IMR-90 (cell line): ENCODE results near the gene GOLT1A. TPM values are rescaled to one million over a fixed set of nuclear protein-coding genes. Genes with fewer than 3 reads are reported as not detected.
"Not testable (repeated sequence)": the region's sequence is repeated elsewhere in the genome, so short reads cannot be mapped to it uniquely, and the experiment has no call there.

Experiments used
- ATAC-seq: fragments of 200-7000 bp; cut with Tn5 transposase; 2 replicates; pipeline ENCODE4 v1.9.1; 2020; ENCODE audit warnings: low read depth, mild to moderate bottlenecking, moderate library complexity
- BruUV-seq: library from RNA; stranded (reverse); fragments of 400-500 nt; replicated peaks from 2 replicates; lab custom pipeline; 2021; lab: Mats Ljungman, UMichigan
- CTCF ChIA-PET: fragments of 300-600 bp; formaldehyde crosslinking; extraction: SDS; loops from one replicate; lab custom pipeline; 2021; ENCODE audit warnings: antibody characterized with exemption; lab: Yijun Ruan, JAX
- POLR2A ChIA-PET: fragments of 300-600 bp; sonication (Branson Sonifier 250); formaldehyde crosslinking; loops from one replicate; lab custom pipeline; 2022; ENCODE audit warnings: antibody characterized with exemption; ENCODE audit not compliant: unreplicated experiment; lab: Charles Lee
- DNase-seq: peaks from one replicate; pipeline ENCODE4 v3.0.0; 2013
- H2AFZ ChIP-seq: replicated peaks from 2 replicates; pipeline ENCODE3; 2013; ENCODE audit warnings: low read length, mild to moderate bottlenecking; ENCODE audit not compliant: poor library complexity
- H2AK5ac ChIP-seq: 2 replicates; pipeline ENCODE4 v1.6.1; 2013; ENCODE audit warnings: low read depth, low read length, inconsistent platforms
- H2AK9ac ChIP-seq: replicated peaks from 2 replicates; pipeline ENCODE3; 2013; ENCODE audit warnings: mild to moderate bottlenecking, low read depth, low read length, moderate library complexity; ENCODE audit not compliant: poor library complexity
- H2BK120ac ChIP-seq: 2 replicates; pipeline ENCODE4 v1.6.1; 2013; ENCODE audit warnings: low read depth, low read length, inconsistent platforms
- H2BK15ac ChIP-seq: 3 replicates; pipeline ENCODE4 v1.6.1; 2013; ENCODE audit warnings: low read depth, low read length, inconsistent platforms
- H2BK20ac ChIP-seq: 2 replicates; pipeline ENCODE4 v1.6.1; 2013; ENCODE audit warnings: low read depth, mild to moderate bottlenecking, inconsistent platforms, low read length, moderate library complexity
- H2BK5ac ChIP-seq: 2 replicates; pipeline ENCODE4 v1.6.1; 2013; ENCODE audit warnings: mild to moderate bottlenecking, low read depth, low read length, inconsistent platforms; ENCODE audit not compliant: poor library complexity, severe bottlenecking
- H3K14ac ChIP-seq: replicated peaks from 2 replicates; pipeline ENCODE4 v1.6.1; 2013; ENCODE audit warnings: low read depth, low read length, inconsistent platforms
- H3K18ac ChIP-seq: 2 replicates; pipeline ENCODE4 v1.6.1; 2013; ENCODE audit warnings: low read depth, low read length, control low read depth
- H3K23ac ChIP-seq: 2 replicates; pipeline ENCODE4 v1.6.1; 2013; ENCODE audit warnings: low read depth, low read length, inconsistent platforms
- H3K27ac ChIP-seq: 2 replicates; pipeline ENCODE4 v1.5.1; 2013; ENCODE audit warnings: mild to moderate bottlenecking, control low read depth, low read length; ENCODE audit not compliant: insufficient read depth
- H3K27me3 ChIP-seq: 2 replicates; pipeline ENCODE4 v1.6.1; 2013; ENCODE audit warnings: low read length; ENCODE audit not compliant: control insufficient read depth, insufficient read depth
- H3K36me3 ChIP-seq: 2 replicates; pipeline ENCODE4 v1.6.1; 2013; ENCODE audit warnings: low read length, mixed read lengths; ENCODE audit not compliant: control insufficient read depth, insufficient read depth
- H3K4ac ChIP-seq: 2 replicates; pipeline ENCODE4 v1.6.1; 2013; ENCODE audit warnings: low read depth, low read length, inconsistent platforms
- H3K4me1 ChIP-seq: 2 replicates; pipeline ENCODE4 v1.6.1; 2013; ENCODE audit warnings: low read length, mixed read lengths; ENCODE audit not compliant: control insufficient read depth, insufficient read depth
- H3K4me2 ChIP-seq: 2 replicates; pipeline ENCODE4 v1.6.1; 2013; ENCODE audit warnings: low read depth, mild to moderate bottlenecking, control low read depth, low read length, moderate library complexity
- H3K4me3 ChIP-seq: 2 replicates; pipeline ENCODE4 v1.5.1; 2013; ENCODE audit warnings: low read depth, mild to moderate bottlenecking, control low read depth, low read length, moderate library complexity; ENCODE audit not compliant: insufficient read depth
- H3K56ac ChIP-seq: 2 replicates; pipeline ENCODE4 v1.6.1; 2013; ENCODE audit warnings: low read length, inconsistent platforms; ENCODE audit not compliant: insufficient read depth; ENCODE audit errors: extremely low read depth
- H3K79me1 ChIP-seq, 2 experiments: 2 replicates each; pipeline ENCODE4 v1.6.1; 2013; ENCODE audit warnings: low read length in 2 of 2, inconsistent platforms in 1 of 2, low read depth in 1 of 2
- H3K9ac ChIP-seq: 2 replicates; pipeline ENCODE4 v1.6.1; 2013; ENCODE audit warnings: low read depth, low read length, control low read depth
- H3K9me1 ChIP-seq: 2 replicates; pipeline ENCODE4 v1.6.1; 2013; ENCODE audit warnings: low read length, inconsistent platforms; ENCODE audit not compliant: insufficient read depth
- H3K9me3 ChIP-seq: 2 replicates; pipeline ENCODE4 v1.6.1; 2013; ENCODE audit warnings: low read length; ENCODE audit not compliant: control insufficient read depth, insufficient read depth
- H4K20me1 ChIP-seq: 2 replicates; pipeline ENCODE4 v1.6.1; 2013; ENCODE audit warnings: low read length, inconsistent platforms; ENCODE audit not compliant: insufficient read depth
- H4K5ac ChIP-seq: 2 replicates; pipeline ENCODE4 v1.6.1; 2013; ENCODE audit warnings: mild to moderate bottlenecking, low read depth, low read length, control low read depth
- H4K8ac ChIP-seq, 2 experiments: 2 replicates each; pipeline ENCODE4 v1.6.1; 2013; ENCODE audit warnings: low read depth in 2 of 2, low read length in 2 of 2, control low read depth in 1 of 2, inconsistent platforms in 1 of 2
- H4K91ac ChIP-seq: 2 replicates; pipeline ENCODE4 v1.6.1; 2013; ENCODE audit warnings: low read depth, low read length, inconsistent platforms; ENCODE audit not compliant: insufficient read depth
- WGBS, 2 experiments: methylation state at CpG; one replicate each; pipeline versions ENCODE4 v1.1.5 to v1.1.7; 2013; ENCODE audit warnings: missing lambda C conversion rate in 2 of 2; ENCODE audit not compliant: insufficient read length in 1 of 2; ENCODE audit errors: extremely low coverage in 2 of 2; 5-methylcytosine and 5-hydroxymethylcytosine counted together
- dilution Hi-C: fragments of 300-500 bp; cut with HindIII; formaldehyde crosslinking; loops from one replicate; pipeline ENCODE4 v1.14.3; 2018; ENCODE audit warnings: low sequenced_read_pairs; ENCODE audit not compliant: unreplicated experiment
- in situ Hi-C: fragments of 300-500 bp; cut with MboI; formaldehyde crosslinking; loops from 3 replicates; pipeline ENCODE4 v1.14.3; 2019; ENCODE audit warnings: low sequenced_read_pairs, inconsistent platforms, mixed read lengths
- intact Hi-C: fragments of 100-400 bp; cut with micrococcal nuclease; formaldehyde crosslinking; loops from 2 replicates; pipeline ENCODE4 v1.10.0; 2022
- polyA plus RNA-seq, 3 experiments: library from polyadenylated mRNA; depleted of rRNA; stranded (reverse); fragments of >200 nt; gene quantifications; 2 replicates each; pipeline ENCODE4 v1.2.3, GENCODE V29; 2012; ENCODE audit warnings: low replicate concordance in 1 of 3
- total RNA-seq: library from RNA; depleted of rRNA; stranded (reverse); fragments of >200 nt; gene quantifications from 2 replicates; pipeline ENCODE4 v1.2.3, GENCODE V29; 2012

Gene GOLT1A
- total and polyA plus RNA-seq, 2 of the 4 experiments (the other 2 are of a cell fraction) = 0.32 TPM; not detected in 1

GRCh38 chr1:204239401-204239800 is 25.6 kb upstream of the GOLT1A start:
- H3K23ac ChIP-seq, dilution Hi-C loops, H3K14ac ChIP-seq, H2AK5ac ChIP-seq, H2AFZ ChIP-seq, H4K91ac ChIP-seq, H2AK9ac ChIP-seq, H4K8ac ChIP-seq, H3K27ac ChIP-seq, H3K18ac ChIP-seq, in situ Hi-C loops, DNase-seq, H3K9ac ChIP-seq, H3K4me1 ChIP-seq, H3K56ac ChIP-seq, H3K9me1 ChIP-seq, H3K9me3 ChIP-seq, CTCF ChIA-PET, H3K4me2 ChIP-seq, H2BK15ac ChIP-seq, BruUV-seq, H2BK20ac ChIP-seq, H3K79me1 ChIP-seq, H4K20me1 ChIP-seq, H4K5ac ChIP-seq, H3K4ac ChIP-seq, H3K27me3 ChIP-seq, H3K4me3 ChIP-seq, intact Hi-C loops, H2BK120ac ChIP-seq, ATAC-seq, H3K36me3 ChIP-seq, H2BK5ac ChIP-seq: not testable (repeated sequence)
- POLR2A ChIA-PET = interaction anchor here (0.5 kb wide), 1 partner anchor 1404 kb away, joined by 5 read pairs; no protein-coding TSS in a partner anchor
- WGBS, 2 experiments = no CpG with 5 or more reads among the region's 3 CpGs

GRCh38 chr1:204238520-204238919 is 24.7 kb upstream of the GOLT1A start:
- 100% methylated on average over 1 of the region's 2 CpGs; no CpG with 5 or more reads in 1 of the 2 experiments for WGBS, 2 experiments
- H2BK120ac ChIP-seq, H3K4ac ChIP-seq, CTCF ChIA-PET, H4K91ac ChIP-seq, H3K9ac ChIP-seq, H3K9me1 ChIP-seq, POLR2A ChIA-PET, H2BK15ac ChIP-seq, H2AK5ac ChIP-seq, H3K4me2 ChIP-seq, H3K18ac ChIP-seq, H2AFZ ChIP-seq, H3K4me1 ChIP-seq, H3K56ac ChIP-seq, H3K27me3 ChIP-seq, H3K4me3 ChIP-seq, H4K5ac ChIP-seq, in situ Hi-C loops, H2BK5ac ChIP-seq, H2BK20ac ChIP-seq, H4K20me1 ChIP-seq, dilution Hi-C loops, H2AK9ac ChIP-seq, BruUV-seq, ATAC-seq, H3K27ac ChIP-seq, H3K9me3 ChIP-seq, intact Hi-C loops, DNase-seq, H3K23ac ChIP-seq, H3K79me1 ChIP-seq, H4K8ac ChIP-seq, H3K36me3 ChIP-seq, H3K14ac ChIP-seq: not testable (repeated sequence)
